HFFc6 (cell line): ENCODE measurements around the gene CHTF18. TPM values are rescaled to one million over a fixed set of nuclear protein-coding genes. Genes with fewer than 3 reads are reported as not detected.
A peak's percentile ranks its signal among the peaks of the same experiment; 100 is the strongest.

Experiments
- DNase-seq: peaks from one replicate; pipeline ENCODE4 v3.0.0-alpha.2; 2018
- H3K27ac Mint-ChIP-seq: 2 replicates; pipeline ENCODE4 v1.8.0; 2020; ENCODE audit warnings: mild to moderate bottlenecking, mixed read lengths
- H3K27me3 Mint-ChIP-seq: 2 replicates; pipeline ENCODE4 v1.8.0; 2021; ENCODE audit warnings: mild to moderate bottlenecking, moderate library complexity, mixed read lengths; ENCODE audit not compliant: insufficient read depth
- H3K36me3 Mint-ChIP-seq: 2 replicates; pipeline ENCODE4 v1.8.0; 2021; ENCODE audit warnings: low read depth, mixed read lengths
- H3K4me1 Mint-ChIP-seq: 2 replicates; pipeline ENCODE4 v1.8.0; 2020; ENCODE audit warnings: low read depth, mixed read lengths
- H3K4me3 Mint-ChIP-seq: 2 replicates; pipeline ENCODE4 v1.8.0; 2020; ENCODE audit warnings: mild to moderate bottlenecking, moderate library complexity, mixed read lengths
- H3K9me3 Mint-ChIP-seq: 2 replicates; pipeline ENCODE4 v1.8.0; 2020; ENCODE audit warnings: mild to moderate bottlenecking, mixed read lengths
- CTCF ChIP-seq: fragments of 200-600 bp; sonication (generic); IDR thresholded peaks from 2 replicates; pipeline ENCODE4 v1.5.0; 2021; ENCODE audit warnings: antibody characterized with exemption, mild to moderate bottlenecking
- total RNA-seq, 6 experiments: library from RNA; stranded (reverse); fragmentation: NEBNext Ultra II Directional; extraction: Animal tissue kit (Norgen Biotek cat#: 25700); gene quantifications; 2 replicates in 1 of 6; 3 replicates in 5 of 6; pipeline ENCODE4 v1.2.3, GENCODE V29; 2021

Gene CHTF18
- total RNA-seq, 6 experiments from 2014 or later, result 15.2 to 31.7 (median 26.0) TPM

DNA sequence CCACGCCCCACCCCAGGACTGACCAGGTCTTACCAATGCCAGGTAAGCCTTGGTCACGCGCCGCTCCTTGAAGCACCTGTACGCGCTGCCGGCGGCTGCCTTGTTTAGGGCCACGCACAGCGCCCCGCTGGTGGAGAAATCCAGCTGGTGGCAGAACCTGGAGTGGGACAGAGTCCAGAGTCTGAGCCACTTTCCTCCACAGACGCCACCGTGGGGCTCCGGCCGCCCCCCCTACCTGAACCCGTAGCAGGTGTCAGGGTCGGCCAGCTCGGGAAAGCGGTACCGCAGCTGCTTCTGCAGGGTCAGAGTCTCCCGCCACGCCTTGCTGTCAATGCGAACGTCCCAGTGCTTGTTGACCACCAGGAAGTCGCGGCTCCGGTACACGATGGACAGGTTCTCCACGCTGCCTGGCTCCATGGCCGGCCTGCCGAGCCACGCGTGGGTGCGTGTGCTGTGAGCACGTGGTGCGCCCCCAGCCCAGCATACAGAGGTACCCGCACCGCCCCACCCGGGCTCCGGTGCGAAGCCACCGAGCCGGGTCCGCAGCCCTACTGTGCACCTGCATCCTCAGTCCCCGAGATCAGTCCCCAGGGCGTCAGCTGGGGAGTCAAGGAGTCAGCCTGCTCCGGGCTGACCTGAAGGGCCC is 976 bp upstream of the CHTF18 start:
- TF ChIP-seq CTCF, result no peak
- Mint-ChIP-seq H3K27ac (peak overlapping the region; percentile 55; the same call in 1 of the 2 replicates), H3K4me3 (peak overlapping the region; percentile 91), H3K9me3 (no peaks in the 10 kb centered on the region), H3K4me1 (no peaks in the 10 kb centered on the region), H3K36me3 (peaks cover 10% of the 10 kb centered on the region; the same call in 1 of the 2 replicates), H3K27me3 (no peaks in the 10 kb centered on the region)
- DNase-seq, result no peak

GRCh38 chr16:787978-788398 is 432 bp upstream of the CHTF18 start, which contains the start of gene RPUSD1:
TSS of gene RPUSD1 (minus strand) at chr16:788381. CDS start at chr16:787737, 644 bp downstream.
- Mint-ChIP-seq H3K4me3 (peak within 1 kb of the TSS; percentile 91), H3K27ac (peak within 1 kb of the TSS; percentile 55; the same call in 1 of the 2 replicates), H3K36me3 (peaks cover 10% of the 10 kb centered on the region; the same call in 1 of the 2 replicates), H3K27me3 (no peaks in the 10 kb centered on the region), H3K4me1 (no peaks in the 10 kb centered on the region), H3K9me3 (no peaks in the 10 kb centered on the region)
- no peak for TF ChIP-seq CTCF
- DNase-seq, result no peak

DNA sequence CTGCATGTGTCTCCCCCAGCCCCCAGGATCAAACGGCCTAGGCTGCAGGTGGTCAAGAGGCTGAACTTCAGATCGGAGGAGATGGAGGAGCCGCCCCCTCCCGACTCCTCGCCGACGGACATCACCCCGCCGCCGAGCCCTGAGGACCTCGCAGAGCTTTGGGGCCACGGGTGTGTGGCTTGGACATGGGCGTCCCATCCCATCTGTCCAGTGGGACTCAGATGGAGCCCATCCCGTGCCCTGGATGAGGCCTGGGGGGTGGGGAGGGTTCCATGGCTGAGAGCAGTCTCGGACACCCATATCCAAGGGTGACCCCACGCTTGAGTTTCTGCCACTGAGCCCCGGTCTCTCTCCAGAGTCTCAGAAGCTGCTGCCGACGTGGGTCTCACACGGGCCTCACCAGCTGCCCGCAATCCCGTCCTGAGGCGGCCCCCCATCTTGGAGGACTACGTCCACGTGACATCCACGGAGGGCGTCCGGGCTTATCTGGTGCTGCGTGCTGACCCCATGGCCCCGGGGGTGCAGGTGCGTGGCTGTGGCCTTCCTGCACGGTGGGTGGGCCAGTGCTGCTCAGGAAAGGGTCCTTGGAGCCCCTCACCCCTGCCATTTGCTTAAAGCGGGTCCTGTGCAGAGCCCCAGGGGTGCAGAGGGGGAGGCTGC is 901 bp downstream of the CHTF18 start:
- H3K27ac Mint-ChIP-seq, result no peak overlapping the region
- no peaks in the 10 kb centered on the region for H3K27me3 Mint-ChIP-seq
- no peak for TF ChIP-seq CTCF
- no peak for DNase-seq
- H3K9me3 Mint-ChIP-seq, result no peaks in the 10 kb centered on the region
- H3K4me1 Mint-ChIP-seq, result no peaks in the 10 kb centered on the region
- H3K4me3 Mint-ChIP-seq, result peak overlapping the region; percentile 39
- H3K36me3 Mint-ChIP-seq, result peaks cover 10% of the 10 kb centered on the region; the same call in 1 of the 2 replicates

DNA sequence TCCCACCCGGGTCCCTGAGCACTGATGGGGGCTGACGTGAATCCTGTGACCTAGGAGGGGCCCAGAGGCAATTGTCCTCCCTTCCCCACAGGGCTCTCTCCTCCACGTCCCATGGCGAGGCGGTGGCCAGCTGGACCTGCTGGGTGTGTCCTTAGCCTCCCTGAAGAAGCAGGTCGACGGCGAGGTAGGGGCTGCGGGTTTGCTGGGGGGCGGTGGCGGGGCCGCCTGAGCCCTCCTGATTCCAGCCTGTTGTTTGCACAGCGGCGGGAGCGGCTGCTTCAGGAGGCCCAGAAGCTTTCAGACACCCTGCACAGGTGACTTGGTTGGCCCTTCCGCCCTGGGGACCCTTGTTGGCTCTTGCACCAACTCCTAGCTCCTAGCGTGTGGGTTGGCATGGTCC is 1.7 kb downstream of the CHTF18 start:
- no peak overlapping the region for H3K27ac Mint-ChIP-seq
- peaks cover 10% of the 10 kb centered on the region; the same call in 1 of the 2 replicates for H3K36me3 Mint-ChIP-seq
- no peaks in the 10 kb centered on the region for H3K4me1 Mint-ChIP-seq
- H3K4me3 Mint-ChIP-seq, result peak overlapping the region; percentile 54; the same call in 1 of the 2 replicates
- no peaks in the 10 kb centered on the region for H3K9me3 Mint-ChIP-seq
- no peak for TF ChIP-seq CTCF
- H3K27me3 Mint-ChIP-seq, result no peaks in the 10 kb centered on the region
- DNase-seq, result no peak

GRCh38 chr16:791131-791530 is 2.7 kb downstream of the CHTF18 start:
- no peaks in the 10 kb centered on the region for H3K9me3 Mint-ChIP-seq
- no peak overlapping the region for H3K4me3 Mint-ChIP-seq

More at GRCh38 chr16:791131-791530, 2.7 kb downstream of the CHTF18 start:
- Mint-ChIP-seq H3K36me3 (peaks cover 10% of the 10 kb centered on the region; the same call in 1 of the 2 replicates), H3K27ac (no peak overlapping the region), H3K27me3 (no peaks in the 10 kb centered on the region), H3K4me1 (no peaks in the 10 kb centered on the region)
- no peak for TF ChIP-seq CTCF
- no peak for DNase-seq
